Gastrocnemius medialis (tissue), 4 donors: ENCODE measurements around the gene LENEP.

Experiments used
- POLR2A ChIP-seq, 2 donors: fragments of 450-650 bp; IDR thresholded peaks; one replicate each; pipeline ENCODE4 v1.6.1; 2017; ENCODE audit warnings: antibody characterized with exemption in 2 of 2, mild to moderate bottlenecking in 2 of 2, moderate library complexity in 2 of 2
- TF ChIP-seq, protein P1 (sequence below), 5 experiments: fragments of 450-650 bp in 3 of 5; fragments of 200-600 bp in 2 of 5; sonication (generic) in 2 of 5; IDR thresholded peaks in 4 of 5; conservative IDR thresholded peaks in 1 of 5; 1 replicate in 4 of 5; 2 replicates in 1 of 5; pipeline ENCODE4 v1.5.1; 2016 to 2019; ENCODE audit warnings: antibody characterized with exemption in 5 of 5, mild to moderate bottlenecking in 3 of 5, moderate library complexity in 3 of 5

- TF ChIP-seq, protein P1, sequence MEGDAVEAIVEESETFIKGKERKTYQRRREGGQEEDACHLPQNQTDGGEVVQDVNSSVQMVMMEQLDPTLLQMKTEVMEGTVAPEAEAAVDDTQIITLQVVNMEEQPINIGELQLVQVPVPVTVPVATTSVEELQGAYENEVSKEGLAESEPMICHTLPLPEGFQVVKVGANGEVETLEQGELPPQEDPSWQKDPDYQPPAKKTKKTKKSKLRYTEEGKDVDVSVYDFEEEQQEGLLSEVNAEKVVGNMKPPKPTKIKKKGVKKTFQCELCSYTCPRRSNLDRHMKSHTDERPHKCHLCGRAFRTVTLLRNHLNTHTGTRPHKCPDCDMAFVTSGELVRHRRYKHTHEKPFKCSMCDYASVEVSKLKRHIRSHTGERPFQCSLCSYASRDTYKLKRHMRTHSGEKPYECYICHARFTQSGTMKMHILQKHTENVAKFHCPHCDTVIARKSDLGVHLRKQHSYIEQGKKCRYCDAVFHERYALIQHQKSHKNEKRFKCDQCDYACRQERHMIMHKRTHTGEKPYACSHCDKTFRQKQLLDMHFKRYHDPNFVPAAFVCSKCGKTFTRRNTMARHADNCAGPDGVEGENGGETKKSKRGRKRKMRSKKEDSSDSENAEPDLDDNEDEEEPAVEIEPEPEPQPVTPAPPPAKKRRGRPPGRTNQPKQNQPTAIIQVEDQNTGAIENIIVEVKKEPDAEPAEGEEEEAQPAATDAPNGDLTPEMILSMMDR (IDR thresholded peaks at IDR 0.05 in 4 of 5, conservative IDR thresholded peaks at IDR 0.05 in 1 of 5) = no peak
- TF ChIP-seq POLR2A (IDR thresholded peaks at IDR 0.05) = no peak
Measured at GRCh38 chr1:155043301-155043702, 49.9 kb downstream of the LENEP start.
